Breast epithelium (tissue), 3 donors: Measurements from ENCODE around the gene SLC16A12.

ENCODE experiments used
- POLR2A ChIP-seq: fragments of 450-650 bp; IDR thresholded peaks from one replicate; pipeline ENCODE4 v1.6.1; 2016; ENCODE audit warnings: antibody characterized with exemption, mild to moderate bottlenecking, moderate library complexity
- TF ChIP-seq, protein P1 (sequence below), 3 donors: fragments of 450-650 bp; IDR thresholded peaks; one replicate each; pipeline ENCODE4 v1.5.1; 2016 to 2017; ENCODE audit warnings: antibody characterized with exemption in 3 of 3, mild to moderate bottlenecking in 3 of 3, moderate library complexity in 3 of 3

DNA sequence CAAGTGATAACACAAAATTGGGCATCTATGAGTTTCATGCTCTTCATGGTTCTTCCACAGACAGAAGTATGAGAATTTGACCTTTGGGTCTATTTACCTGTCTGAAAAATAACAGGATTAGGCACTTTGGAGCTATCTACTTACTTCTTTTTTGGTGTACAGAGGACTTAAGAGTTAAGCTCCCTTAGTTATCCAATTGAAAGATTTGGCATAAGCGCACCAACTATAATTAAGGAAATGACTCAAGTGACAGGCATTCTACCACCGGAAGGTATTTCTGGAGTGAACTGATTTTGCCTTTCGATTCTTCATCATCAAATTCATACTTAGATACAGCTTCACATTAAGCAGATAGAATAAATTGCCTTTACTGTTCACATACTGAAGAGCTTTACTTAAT lies 77.1 kb downstream of the SLC16A12 start:
- TF ChIP-seq, protein P1, sequence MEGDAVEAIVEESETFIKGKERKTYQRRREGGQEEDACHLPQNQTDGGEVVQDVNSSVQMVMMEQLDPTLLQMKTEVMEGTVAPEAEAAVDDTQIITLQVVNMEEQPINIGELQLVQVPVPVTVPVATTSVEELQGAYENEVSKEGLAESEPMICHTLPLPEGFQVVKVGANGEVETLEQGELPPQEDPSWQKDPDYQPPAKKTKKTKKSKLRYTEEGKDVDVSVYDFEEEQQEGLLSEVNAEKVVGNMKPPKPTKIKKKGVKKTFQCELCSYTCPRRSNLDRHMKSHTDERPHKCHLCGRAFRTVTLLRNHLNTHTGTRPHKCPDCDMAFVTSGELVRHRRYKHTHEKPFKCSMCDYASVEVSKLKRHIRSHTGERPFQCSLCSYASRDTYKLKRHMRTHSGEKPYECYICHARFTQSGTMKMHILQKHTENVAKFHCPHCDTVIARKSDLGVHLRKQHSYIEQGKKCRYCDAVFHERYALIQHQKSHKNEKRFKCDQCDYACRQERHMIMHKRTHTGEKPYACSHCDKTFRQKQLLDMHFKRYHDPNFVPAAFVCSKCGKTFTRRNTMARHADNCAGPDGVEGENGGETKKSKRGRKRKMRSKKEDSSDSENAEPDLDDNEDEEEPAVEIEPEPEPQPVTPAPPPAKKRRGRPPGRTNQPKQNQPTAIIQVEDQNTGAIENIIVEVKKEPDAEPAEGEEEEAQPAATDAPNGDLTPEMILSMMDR (IDR thresholded peaks at IDR 0.05), result no peak
- TF ChIP-seq POLR2A, result no peak
